GM13976 (cell line): ENCODE measurements around the gene AKT2.

Source experiments
- DNase-seq: peaks from one replicate; pipeline ENCODE4 v3.0.0; 2012; ENCODE audit warnings: low spot score
- in situ Hi-C: fragments of 300-500 bp; cut with MboI; formaldehyde crosslinking; loops from one replicate; pipeline ENCODE4 v1.12.0; 2022; ENCODE audit warnings: low sequenced_read_pairs, mixed read lengths, inconsistent platforms; ENCODE audit not compliant: unreplicated experiment
- TF ChIP-seq, protein P1 (sequence below): IDR thresholded peaks from 2 replicates; pipeline ENCODE4 v1.5.1; 2012; ENCODE audit warnings: borderline replicate concordance, mild to moderate bottlenecking; ENCODE audit not compliant: insufficient read depth; ENCODE audit errors: extremely low read depth, missing control alignments, control extremely low read depth

Gene AKT2

DNA sequence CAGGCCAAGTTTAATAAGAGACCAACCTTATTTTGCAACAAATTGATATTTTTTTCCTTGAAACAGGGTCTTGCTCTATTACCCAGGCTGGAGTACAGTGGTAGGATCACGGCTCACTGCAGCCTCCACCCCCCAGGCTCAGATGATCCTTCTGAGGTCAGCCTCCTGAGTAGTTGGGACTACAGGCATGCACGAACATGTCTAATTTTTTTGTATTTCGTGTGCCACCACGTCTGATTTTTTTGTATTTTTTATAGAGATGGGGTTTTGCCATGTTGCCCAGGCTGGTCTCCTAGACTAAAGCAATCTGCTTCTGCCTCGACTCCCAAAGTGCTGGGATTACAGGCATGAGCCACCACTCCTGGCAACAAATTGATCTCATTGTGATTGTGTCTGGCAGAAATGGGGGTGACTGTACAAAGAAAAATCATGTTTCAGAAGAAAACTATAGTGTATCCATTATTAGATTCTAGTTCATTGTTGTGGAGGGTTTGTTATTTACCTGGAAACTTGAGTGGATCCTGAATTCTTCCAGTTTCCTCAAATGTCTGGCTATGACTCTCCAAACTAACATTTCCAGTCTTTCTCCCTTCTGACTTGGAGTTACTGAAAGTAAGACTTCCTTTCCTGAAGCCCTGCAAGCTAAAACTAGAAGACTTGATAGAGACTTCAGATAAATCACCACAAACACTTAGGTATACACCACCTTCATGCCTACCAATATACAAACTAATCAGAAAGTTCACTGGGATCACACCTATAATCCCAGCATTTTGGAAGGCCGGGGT lies 17.3 kb upstream of the AKT2 start:
- in situ Hi-C loops: loop anchor here (25.0 kb wide), 1 partner anchor 310 kb away; the partner anchor contains the start of gene LTBP4
- TF ChIP-seq, protein P1, sequence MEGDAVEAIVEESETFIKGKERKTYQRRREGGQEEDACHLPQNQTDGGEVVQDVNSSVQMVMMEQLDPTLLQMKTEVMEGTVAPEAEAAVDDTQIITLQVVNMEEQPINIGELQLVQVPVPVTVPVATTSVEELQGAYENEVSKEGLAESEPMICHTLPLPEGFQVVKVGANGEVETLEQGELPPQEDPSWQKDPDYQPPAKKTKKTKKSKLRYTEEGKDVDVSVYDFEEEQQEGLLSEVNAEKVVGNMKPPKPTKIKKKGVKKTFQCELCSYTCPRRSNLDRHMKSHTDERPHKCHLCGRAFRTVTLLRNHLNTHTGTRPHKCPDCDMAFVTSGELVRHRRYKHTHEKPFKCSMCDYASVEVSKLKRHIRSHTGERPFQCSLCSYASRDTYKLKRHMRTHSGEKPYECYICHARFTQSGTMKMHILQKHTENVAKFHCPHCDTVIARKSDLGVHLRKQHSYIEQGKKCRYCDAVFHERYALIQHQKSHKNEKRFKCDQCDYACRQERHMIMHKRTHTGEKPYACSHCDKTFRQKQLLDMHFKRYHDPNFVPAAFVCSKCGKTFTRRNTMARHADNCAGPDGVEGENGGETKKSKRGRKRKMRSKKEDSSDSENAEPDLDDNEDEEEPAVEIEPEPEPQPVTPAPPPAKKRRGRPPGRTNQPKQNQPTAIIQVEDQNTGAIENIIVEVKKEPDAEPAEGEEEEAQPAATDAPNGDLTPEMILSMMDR: no peak
- no peak for DNase-seq

DNA sequence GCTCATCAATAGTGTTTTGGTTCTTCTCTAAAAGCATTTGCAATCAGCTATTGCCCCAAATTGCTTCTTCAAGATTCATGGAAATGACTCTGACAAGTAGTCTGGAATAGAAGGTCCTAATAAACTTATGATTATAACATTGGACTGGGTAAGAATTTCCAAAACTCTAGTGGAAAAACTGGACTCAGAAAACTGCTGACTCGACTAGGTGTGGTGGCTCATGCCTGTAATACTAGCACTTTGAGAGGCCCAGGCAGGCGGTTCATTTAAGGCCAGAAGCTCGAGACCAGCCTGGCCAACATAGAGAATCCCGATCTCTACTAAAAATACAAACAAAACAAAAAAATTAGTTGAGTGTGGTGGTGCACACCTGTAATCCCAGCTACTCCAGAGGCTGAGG lies 15.5 kb upstream of the AKT2 start:
- TF ChIP-seq, protein P1: no peak
- in situ Hi-C loops: loop anchor here (25.0 kb wide), 1 partner anchor 312 kb away; the partner anchor contains the start of gene LTBP4
- DNase-seq: no peak

DNA sequence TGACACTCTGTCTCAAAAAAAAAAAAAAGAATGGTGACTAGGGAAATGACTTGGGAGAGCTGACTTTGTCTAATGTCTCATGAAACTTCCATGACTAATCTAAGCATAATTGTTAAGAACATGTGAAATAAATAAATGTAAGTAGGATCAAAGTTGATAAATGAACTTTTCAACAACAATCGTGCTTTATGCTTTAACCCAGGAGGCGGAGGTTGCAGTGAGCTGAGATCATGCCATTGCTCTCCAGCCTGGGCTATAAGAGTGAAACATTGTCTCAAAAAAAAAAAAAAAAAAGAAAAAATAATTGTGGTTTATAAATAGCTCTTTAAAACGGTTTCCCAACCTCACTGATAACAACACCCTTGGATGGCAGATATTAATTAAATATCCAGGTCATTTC lies 12.9 kb upstream of the AKT2 start:
- in situ Hi-C loops: no loop called here
- no peak for DNase-seq
- TF ChIP-seq, protein P1: no peak

DNA sequence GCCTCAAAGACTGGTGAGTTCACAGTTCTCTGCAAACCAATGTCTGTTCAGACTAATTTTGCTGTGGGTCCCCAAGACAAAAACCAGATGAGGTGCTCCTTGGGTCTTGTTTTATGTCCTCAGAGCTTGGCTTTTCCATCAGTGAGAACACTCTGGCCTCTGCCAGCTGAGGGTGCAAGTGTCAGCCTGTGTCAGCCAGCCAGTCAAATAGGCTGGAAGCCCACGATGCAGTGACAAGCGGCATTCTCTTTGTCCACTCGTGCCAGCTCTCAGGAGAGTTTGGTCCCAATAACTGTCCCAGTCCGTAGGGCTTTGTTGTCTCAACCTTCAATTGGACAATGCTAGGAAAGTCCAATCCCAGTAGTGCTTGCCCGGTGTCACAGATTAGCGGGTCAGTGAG lies 9.4 kb upstream of the AKT2 start:
- in situ Hi-C loops: no loop called here

DNA sequence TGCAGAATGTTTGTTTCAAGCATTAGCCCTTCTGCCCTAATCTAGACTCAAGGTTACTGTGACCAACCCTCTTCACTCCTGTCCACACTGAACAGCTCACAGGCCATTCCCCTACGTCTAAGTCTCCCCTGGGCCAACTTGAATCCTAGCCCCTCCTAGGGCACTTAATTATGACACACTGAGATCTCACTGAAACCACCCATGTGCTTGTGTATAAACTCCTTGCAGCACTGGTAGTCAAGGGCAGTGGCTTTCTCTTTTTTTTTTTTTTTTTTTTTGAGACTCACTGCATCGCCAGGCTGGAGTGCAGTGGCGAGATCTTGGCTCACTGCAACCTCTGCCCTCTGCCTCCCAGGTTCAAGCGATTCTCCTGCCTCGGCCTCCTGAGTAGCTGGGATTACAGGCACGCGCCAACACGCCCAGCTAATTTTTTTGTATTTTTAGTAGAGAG lies 1.9 kb upstream of the AKT2 start:
- DNase-seq: no peak
- in situ Hi-C loops: no loop called here
- TF ChIP-seq, protein P1: no peak

More for the DNA sequence above, 9.4 kb upstream of the AKT2 start:
- TF ChIP-seq, protein P1: no peak
- DNase-seq: no peak

DNA sequence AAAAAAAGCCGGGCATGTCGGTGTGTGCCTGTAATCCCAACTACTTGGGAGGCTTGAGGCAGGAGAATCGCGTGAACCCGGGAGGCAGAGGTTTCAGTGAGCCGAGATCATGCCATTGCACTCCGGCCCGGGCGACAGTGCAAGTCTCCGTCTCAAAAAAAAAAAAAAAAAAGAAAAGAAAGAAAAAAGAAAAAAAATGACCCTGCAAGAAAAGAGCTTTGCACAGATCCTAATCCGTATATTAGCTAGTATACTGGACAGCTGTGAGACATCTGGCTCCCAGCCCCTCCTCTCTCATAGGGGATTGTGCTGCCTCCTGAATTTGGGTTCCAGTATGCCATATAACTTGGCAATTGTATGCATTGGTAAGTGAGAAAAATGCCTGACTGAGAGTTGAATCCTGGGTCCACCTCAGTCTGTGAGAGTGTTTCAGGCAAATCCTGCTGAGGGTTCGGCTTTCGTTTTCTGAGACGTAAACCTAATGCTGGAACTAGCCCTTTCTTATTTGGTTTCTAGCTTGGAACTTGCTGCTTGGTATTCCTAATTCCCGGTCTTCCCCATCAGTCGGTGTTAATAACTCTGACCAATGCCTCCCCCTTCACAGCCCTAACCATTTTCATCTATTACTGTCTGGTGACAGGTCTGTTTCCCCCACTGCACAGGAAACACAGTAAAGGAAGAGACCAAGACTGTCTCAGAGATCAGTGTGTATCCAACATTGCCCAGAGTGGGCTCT lies 1.3 kb upstream of the AKT2 start:
- TF ChIP-seq, protein P1: no peak
- in situ Hi-C loops: no loop called here
- no peak for DNase-seq
